Keratinocyte (primary cell): ENCODE data around the gene CZIB. TPM values are rescaled to one million over a fixed set of nuclear protein-coding genes. Genes with fewer than 3 reads are reported as not detected.

Source experiments
- DNase-seq: peaks from one replicate; pipeline ENCODE4 v3.0.0-alpha.2; 2011; ENCODE audit warnings: low read depth, missing footprints, low spot score
- FAIRE-seq: peaks from 2 replicates; lab custom pipeline; 2011; peaks lifted over from hg19 to GRCh38; lab: Jason Lieb, UNC
- H2AFZ ChIP-seq: 2 replicates; pipeline ENCODE4 v1.6.0; 2012; ENCODE audit warnings: low read length, control low read depth, inconsistent platforms; ENCODE audit not compliant: control insufficient read depth
- H3K27ac ChIP-seq: 2 replicates; pipeline ENCODE4 v1.5.1; 2011; ENCODE audit warnings: low read length; ENCODE audit not compliant: control insufficient read depth, insufficient read depth
- H3K27me3 ChIP-seq: 3 replicates; pipeline ENCODE4 v1.6.0; 2011; ENCODE audit warnings: low read length; ENCODE audit not compliant: control insufficient read depth, insufficient read depth; ENCODE audit errors: extremely low read depth
- H3K36me3 ChIP-seq, 2 experiments: 2 replicates in 1 of 2; 3 replicates in 1 of 2; pipeline ENCODE4 v1.5.1; 2011; ENCODE audit warnings: low read length in 2 of 2, mild to moderate bottlenecking in 1 of 2; ENCODE audit not compliant: control insufficient read depth in 2 of 2, insufficient read depth in 2 of 2; ENCODE audit errors: extremely low read depth in 1 of 2
- H3K4me1 ChIP-seq: 3 replicates; pipeline ENCODE4 v1.5.1; 2011; ENCODE audit warnings: low read length; ENCODE audit not compliant: control insufficient read depth, insufficient read depth; ENCODE audit errors: extremely low read depth
- H3K4me2 ChIP-seq: 3 replicates; pipeline ENCODE4 v1.6.0; 2011; ENCODE audit warnings: low read depth, low read length; ENCODE audit not compliant: control insufficient read depth, insufficient read depth; ENCODE audit errors: extremely low read depth
- H3K4me3 ChIP-seq, 3 experiments: fragments of 200-600 bp in 1 of 3; sonication (generic) in 1 of 3; 2 replicates in 2 of 3; 3 replicates in 1 of 3; pipeline ENCODE4 v1.5.1; 2011 to 2016; ENCODE audit warnings: low read length in 3 of 3, mild to moderate bottlenecking in 3 of 3, control low read depth in 2 of 3, inconsistent platforms in 1 of 3, low read depth in 1 of 3, mixed read lengths in 1 of 3, mixed run types in 1 of 3, moderate library complexity in 1 of 3; ENCODE audit not compliant: control insufficient read depth in 2 of 3, insufficient read depth in 2 of 3; ENCODE audit errors: extremely low read depth in 1 of 3
- H3K79me2 ChIP-seq: 2 replicates; pipeline ENCODE4 v1.6.0; 2012; ENCODE audit warnings: low read length; ENCODE audit not compliant: control insufficient read depth, insufficient read depth
- H3K9ac ChIP-seq: 3 replicates; pipeline ENCODE4 v1.6.0; 2011; ENCODE audit warnings: low read length; ENCODE audit not compliant: control insufficient read depth, insufficient read depth; ENCODE audit errors: extremely low read depth
- H3K9me1 ChIP-seq: 3 replicates; pipeline ENCODE4 v1.6.0; 2011; ENCODE audit warnings: low read length; ENCODE audit not compliant: control insufficient read depth, insufficient read depth; ENCODE audit errors: extremely low read depth
- H3K9me3 ChIP-seq: 2 replicates; pipeline ENCODE4 v1.5.1; 2012; ENCODE audit warnings: low read depth, low read length; ENCODE audit not compliant: control insufficient read depth
- H4K20me1 ChIP-seq: 3 replicates; pipeline ENCODE4 v1.6.0; 2011; ENCODE audit warnings: low read length; ENCODE audit not compliant: control insufficient read depth, insufficient read depth; ENCODE audit errors: extremely low read depth
- CTCF ChIP-seq, 3 experiments: IDR thresholded peaks in 1 of 3; conservative IDR thresholded peaks in 1 of 3; optimal IDR thresholded peaks in 1 of 3; 2 replicates in 2 of 3; 3 replicates in 1 of 3; pipeline versions ENCODE3 to v1.5.1; 2011; ENCODE audit warnings: low read length in 3 of 3, mild to moderate bottlenecking in 3 of 3, moderate library complexity in 2 of 3, control low read depth in 1 of 3, inconsistent platforms in 1 of 3; ENCODE audit not compliant: insufficient read depth in 2 of 3; ENCODE audit errors: extremely low read depth in 1 of 3
- EZH2 ChIP-seq: IDR thresholded peaks from one replicate; pipeline ENCODE4 v1.6.1; 2012; ENCODE audit warnings: inconsistent platforms, mild to moderate bottlenecking, low read length, moderate library complexity
- dilution Hi-C: fragments of 300-500 bp; cut with MboI; formaldehyde crosslinking; loops from one replicate; pipeline ENCODE4 v1.7.0; 2020; ENCODE audit warnings: low sequenced_read_pairs; ENCODE audit not compliant: extremely low pct_ligation_motif_present
- polyA plus RNA-seq, 5 experiments: library from polyadenylated mRNA; depleted of rRNA in 3 of 5; stranded (reverse) in 3 of 5; stranded (forward) in 1 of 5; unstranded in 1 of 5; fragments of >200 nt; gene quantifications; 1 replicate in 1 of 5; 2 replicates in 3 of 5; 3 replicates in 1 of 5; pipeline versions ENCODE4 v1.2.1 to v1.2.3, GENCODE V29; 2011 to 2012; ENCODE audit warnings: missing spikeins in 2 of 5, low read depth in 1 of 5, low replicate concordance in 1 of 5

The CZIB gene
- polyA plus RNA-seq, 1 donor (not counting 4 experiments of a cell fraction or from before 2014, with no cell fraction given) = 52.6 TPM

GRCh38 chr1:53165408-53165961, 54.9 kb downstream of the CZIB start:
- Histone ChIP-seq H3K4me1 (no peaks in the 10 kb centered on the region), H3K4me2 (no peak overlapping the region), H3K79me2 (no peaks in the 10 kb centered on the region), H3K9ac (no peak overlapping the region), H2AFZ (no peak overlapping the region), H3K36me3 (no peaks in the 10 kb centered on the region), H4K20me1 (no peaks in the 10 kb centered on the region), H3K4me3 (no peak overlapping the region), H3K9me3 (no peaks in the 10 kb centered on the region), H3K9me1 (no peaks in the 10 kb centered on the region), H3K27ac (no peak overlapping the region), H3K27me3 (peaks cover 7% of the 10 kb centered on the region)
- no peak for DNase-seq
- FAIRE-seq = no peak
- TF ChIP-seq EZH2 (no peak), CTCF (optimal IDR thresholded peaks at IDR 0.05 in 1 of 3, IDR thresholded peaks at IDR 0.05 in 1 of 3, conservative IDR thresholded peaks at IDR 0.05 in 1 of 3; ENCODE audit: extremely low read depth in 1 of 3, insufficient read depth in 2 of 3, low read length in 3 of 3) (no peak)
- dilution Hi-C loops = no loop called here

Other genes starting within 250 kb of the CZIB start
- not detected in 3 replicates for gene PODN, start 158.4 kb downstream of the CZIB start, polyA plus RNA-seq
- not detected in 3 replicates for gene SLC1A7, start 78.0 kb downstream of the CZIB start, polyA plus RNA-seq
- gene CPT2, start 23.8 kb downstream of the CZIB start, polyA plus RNA-seq = 13.8 to 21.6 TPM (median 16.6 TPM) in 3 replicates
- gene MAGOH, start 17.9 kb upstream of the CZIB start, polyA plus RNA-seq = 26.7 to 104 TPM (median 44.5 TPM) in 3 replicates
- gene LRP8, start 107.4 kb upstream of the CZIB start, polyA plus RNA-seq = 15.2 to 33.7 TPM (median 31.0 TPM) in 3 replicates
- gene DMRTB1, start 238.8 kb upstream of the CZIB start, polyA plus RNA-seq = not detected in 3 replicates